GM23248 (cell line): ENCODE results near the gene TRAM2.
"Not testable (repeated sequence)": the region's sequence is repeated elsewhere in the genome, so short reads cannot be mapped to it uniquely, and the experiment has no call there.

ENCODE experiments used
- EZH2 ChIP-seq: fragments of 200-600 bp; sonication (generic); IDR thresholded peaks from 2 replicates; pipeline ENCODE4 v1.6.1; 2018; ENCODE audit warnings: antibody characterized with exemption, mild to moderate bottlenecking; ENCODE audit not compliant: insufficient read depth, poor library complexity, severe bottlenecking
- EZH2phosphoT487 ChIP-seq: fragments of 200-600 bp; sonication (generic); IDR thresholded peaks from 2 replicates; pipeline ENCODE4 v1.6.1; 2018; ENCODE audit warnings: antibody characterized with exemption, moderate library complexity, mild to moderate bottlenecking, low read depth; ENCODE audit not compliant: insufficient read depth

GRCh38 chr6:52461194-52461593, 115.7 kb downstream of the TRAM2 start:
- not testable (repeated sequence) for TF ChIP-seq EZH2phosphoT487, EZH2
